ENCODE measurements around the gene SPSB1.
"Not testable (repeated sequence)": the region's sequence is repeated elsewhere in the genome, so short reads cannot be mapped to it uniquely, and the experiment has no call there.

The SPSB1 gene

GRCh38 chr1:9280015-9280860 is 12.5 kb upstream of the SPSB1 start:
- peak; percentile 72 for DNase-seq

GRCh38 chr1:9281071-9281827 is 11.4 kb upstream of the SPSB1 start:
- DNase-seq, result no peak

GRCh38 chr1:9281908-9282695 is 10.6 kb upstream of the SPSB1 start:
- DNase-seq, result no peak

GRCh38 chr1:9282696-9282955 is 10.1 kb upstream of the SPSB1 start:
- no peak for DNase-seq

GRCh38 chr1:9284061-9284460 is 8.6 kb upstream of the SPSB1 start:
- peak; percentile 11 for DNase-seq

- no peak for DNase-seq
Observed at GRCh38 chr1:9286556-9286955, 6.1 kb upstream of the SPSB1 start.

GRCh38 chr1:9289090-9289534 is 3.6 kb upstream of the SPSB1 start:
- peak; percentile 88 for DNase-seq

- peak; percentile 39 for DNase-seq
Observed at GRCh38 chr1:9289711-9290485, 2.8 kb upstream of the SPSB1 start.

GRCh38 chr1:9291914-9292360 is 757 bp upstream of the SPSB1 start:
- no peak for DNase-seq

GRCh38 chr1:9293241-9293532 is 493 bp downstream of the SPSB1 start:
- no peak for DNase-seq

GRCh38 chr1:9293533-9294404 is 1.1 kb downstream of the SPSB1 start:
- DNase-seq, result peak; percentile 46

- DNase-seq, result peak; percentile 37
Observed at GRCh38 chr1:9294405-9294773, 1.7 kb downstream of the SPSB1 start.

GRCh38 chr1:9294910-9295636 is 2.4 kb downstream of the SPSB1 start:
- peak; percentile 9 for DNase-seq

GRCh38 chr1:9295884-9296283 is 3.2 kb downstream of the SPSB1 start:
- DNase-seq, result no peak

- DNase-seq, result no peak
Observed at GRCh38 chr1:9296850-9297249, 4.2 kb downstream of the SPSB1 start.

- DNase-seq, result no peak
Observed at GRCh38 chr1:9297831-9298230, 5.1 kb downstream of the SPSB1 start.

- DNase-seq, result no peak
Observed at GRCh38 chr1:9298282-9298681, 5.6 kb downstream of the SPSB1 start.

- not testable (repeated sequence) for DNase-seq
Observed at GRCh38 chr1:9299571-9300541, 7.2 kb downstream of the SPSB1 start.

GRCh38 chr1:9300573-9300972 is 7.9 kb downstream of the SPSB1 start:
- no peak for DNase-seq

All from activated naive CD4-positive, alpha-beta T cell treated with Interleukin-2 at 50 U/mL for 16 hours (primary cell).